Measurements from ENCODE around the gene CD74.
"Not testable (repeated sequence)": the region's sequence is repeated elsewhere in the genome, so short reads cannot be mapped to it uniquely, and the experiment has no call there.

The CD74 gene

GRCh38 chr5:150412319-150413175 is at the start of gene CD74:
TSS of gene CD74 (minus strand) at chr5:150412910. CDS start at chr5:150412749, 161 bp downstream.
- DNase-seq (ENCODE audit: low spot score), result peak; percentile 47

- no peak for DNase-seq (ENCODE audit: low spot score)
Measured at GRCh38 chr5:150461231-150461630, 48.5 kb upstream of the CD74 start.

- no peak for DNase-seq (ENCODE audit: low spot score)
Measured at GRCh38 chr5:150460781-150461180, 48.1 kb upstream of the CD74 start.

- DNase-seq (ENCODE audit: low spot score), result peak; percentile 82
Measured at GRCh38 chr5:150458802-150459557, 46.3 kb upstream of the CD74 start.

GRCh38 chr5:150457562-150458240 is 45.0 kb upstream of the CD74 start:
- DNase-seq (ENCODE audit: low spot score), result no peak

GRCh38 chr5:150457121-150457520 is 44.4 kb upstream of the CD74 start:
- no peak for DNase-seq (ENCODE audit: low spot score)

GRCh38 chr5:150454492-150455229 is 42.0 kb upstream of the CD74 start:
- no peak for DNase-seq (ENCODE audit: low spot score)

GRCh38 chr5:150454027-150454426 is 41.3 kb upstream of the CD74 start:
- not testable (repeated sequence) for DNase-seq (ENCODE audit: low spot score)

GRCh38 chr5:150452914-150453313 is 40.2 kb upstream of the CD74 start:
- DNase-seq (ENCODE audit: low spot score), result no peak

GRCh38 chr5:150451594-150451993 is 38.9 kb upstream of the CD74 start:
- no peak for DNase-seq (ENCODE audit: low spot score)

- DNase-seq (ENCODE audit: low spot score), result peak; percentile 90
Measured at GRCh38 chr5:150449517-150450339, 37.0 kb upstream of the CD74 start, which contains the start of gene RPS14. TSS of gene RPS14 (minus strand) at chr5:150449739. CDS start at chr5:150447733, 2,006 bp downstream.

- no peak for DNase-seq (ENCODE audit: low spot score)
Measured at GRCh38 chr5:150448952-150449516, 36.3 kb upstream of the CD74 start.

- no peak for DNase-seq (ENCODE audit: low spot score)
Measured at GRCh38 chr5:150448334-150448733, 35.6 kb upstream of the CD74 start.

GRCh38 chr5:150447188-150447587 is 34.5 kb upstream of the CD74 start:
- DNase-seq (ENCODE audit: low spot score), result no peak

GRCh38 chr5:150446583-150446982 is 33.9 kb upstream of the CD74 start:
- DNase-seq (ENCODE audit: low spot score), result no peak

- no peak for DNase-seq (ENCODE audit: low spot score)
Measured at GRCh38 chr5:150446088-150446487, 33.4 kb upstream of the CD74 start.

- DNase-seq (ENCODE audit: low spot score), result no peak
Measured at GRCh38 chr5:150444770-150445169, 32.1 kb upstream of the CD74 start.

GRCh38 chr5:150443242-150444075 is 30.7 kb upstream of the CD74 start:
- DNase-seq (ENCODE audit: low spot score), result no peak

- DNase-seq (ENCODE audit: low spot score), result no peak
Measured at GRCh38 chr5:150442699-150443080, 30.0 kb upstream of the CD74 start.
